DMS79 treated with DMSO at 0.1 percent for 48 hours (cell line): ENCODE measurements around the gene NR1I3.

Experiments used
- DNase-seq: peaks from one replicate; lab custom pipeline; 2025; lab: John Stamatoyannopoulos, UW

Gene NR1I3

DNA sequence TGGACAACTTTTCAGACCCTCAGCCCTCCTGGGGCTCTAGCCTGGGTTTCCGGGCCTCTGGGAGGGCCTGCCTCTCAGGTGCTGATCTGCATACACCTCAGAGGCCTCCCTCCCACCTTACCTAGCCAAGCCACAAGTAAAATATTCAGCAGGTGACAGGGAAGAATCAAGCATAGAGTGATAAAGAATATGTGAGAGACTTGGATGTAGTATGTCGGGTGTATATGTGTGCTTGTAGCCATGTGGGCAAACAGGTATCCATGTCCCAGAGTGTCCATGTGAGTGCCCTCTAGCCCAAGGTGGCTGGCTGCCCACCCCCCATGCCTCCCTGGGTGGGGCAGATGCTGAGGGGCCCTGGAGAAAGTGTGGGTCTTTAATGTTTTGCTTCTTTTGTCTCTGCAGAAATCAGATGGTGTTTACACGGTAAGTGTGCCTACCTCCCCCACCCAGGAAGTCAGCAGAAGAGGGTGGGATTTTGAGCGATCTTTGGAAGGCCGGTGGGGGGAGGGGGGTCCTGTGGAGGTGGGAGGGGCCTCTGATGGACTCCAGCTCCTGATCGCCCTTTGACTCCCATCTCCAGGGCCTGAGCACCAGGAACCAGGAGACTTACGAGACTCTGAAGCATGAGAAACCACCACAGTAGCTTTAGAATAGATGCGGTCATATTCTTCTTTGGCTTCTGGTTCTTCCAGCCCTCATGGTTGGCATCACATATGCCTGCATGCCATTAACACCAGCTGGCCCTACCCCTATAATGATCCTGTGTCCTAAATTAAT, 19.5 kb downstream of the NR1I3 start:
- no peak for DNase-seq

DNA sequence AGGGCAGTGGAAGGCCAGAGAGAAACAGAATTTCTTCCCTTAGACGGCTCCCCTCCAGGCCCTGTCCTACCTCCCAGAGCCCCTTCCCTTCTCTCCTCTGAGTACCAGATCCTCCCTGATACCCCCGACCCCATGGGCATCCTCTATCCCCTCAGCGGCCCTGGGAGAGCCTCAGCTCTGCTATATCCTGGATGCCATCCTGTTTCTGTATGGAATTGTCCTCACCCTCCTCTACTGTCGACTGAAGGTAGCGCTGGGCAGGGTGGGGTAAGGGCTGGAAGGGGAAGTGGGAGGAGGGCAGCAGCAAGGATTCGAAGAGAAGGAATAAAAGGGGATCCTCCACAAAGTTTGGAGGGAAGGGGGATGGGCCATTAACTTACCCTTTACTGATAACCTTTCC, 20.2 kb downstream of the NR1I3 start:
- DNase-seq, result no peak

DNA sequence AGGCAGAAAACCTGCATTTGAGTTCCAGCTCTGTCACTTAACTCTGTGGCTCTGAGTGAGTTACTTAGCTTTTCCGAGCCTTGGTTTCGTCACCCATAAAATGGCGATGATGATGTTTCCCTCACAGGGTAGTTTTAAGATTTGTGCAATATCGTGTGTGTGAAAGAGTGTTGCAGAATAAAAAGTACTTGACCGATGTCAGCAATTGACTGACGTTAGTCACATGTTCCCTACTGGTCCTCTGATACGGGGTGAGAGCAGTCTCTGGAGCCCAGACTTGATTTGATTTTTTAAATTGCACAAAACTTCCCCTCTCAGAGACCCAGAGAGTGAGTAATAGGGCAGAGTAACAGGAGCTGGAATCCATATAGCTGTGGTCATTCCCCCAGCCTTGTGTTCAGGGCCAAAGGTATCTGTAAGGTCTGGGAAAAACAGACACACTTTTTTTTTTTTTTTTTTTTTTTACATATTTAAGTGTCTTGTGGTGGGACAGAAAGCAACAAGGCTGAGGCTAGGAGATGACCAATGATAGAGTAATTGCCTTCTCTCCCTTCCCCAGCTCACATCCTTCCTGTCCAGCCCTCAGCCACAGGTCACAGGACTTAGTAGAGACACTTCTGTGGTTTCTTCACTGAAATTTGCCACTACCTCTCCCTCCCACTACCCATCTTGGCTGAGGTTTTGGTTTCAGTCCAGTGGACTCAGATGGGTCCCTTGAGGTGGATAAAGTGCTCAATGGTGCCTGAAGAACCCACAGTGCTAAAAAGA, 20.9 kb downstream of the NR1I3 start:
- DNase-seq, result peak; percentile 46

DNA sequence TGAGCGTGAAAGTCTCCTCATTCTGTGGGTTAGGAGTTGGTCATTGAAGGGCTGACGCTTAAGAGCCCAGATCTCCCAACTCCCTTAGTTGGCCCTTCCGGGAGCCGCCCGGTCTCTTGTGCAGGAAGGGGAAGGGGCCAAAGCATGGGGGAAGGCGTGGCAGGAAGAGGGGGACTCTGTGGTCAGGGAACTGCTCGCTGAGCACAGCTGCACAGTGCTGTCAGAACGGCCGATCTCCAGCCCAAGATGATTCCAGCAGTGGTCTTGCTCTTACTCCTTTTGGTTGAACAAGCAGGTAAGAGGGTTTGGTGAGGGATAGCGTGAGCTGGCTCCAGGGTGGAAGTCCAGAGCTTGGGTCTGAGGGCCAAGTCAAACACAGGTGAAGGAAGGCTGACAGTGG, 22.9 kb downstream of the NR1I3 start, which contains the start of gene FCER1G:
Gene FCER1G, plus strand, starts transcription at position 220 of the 400 bp plus-strand sequence. Its CDS starts 27 bp downstream, at position 247.
- DNase-seq, result no peak

DNA sequence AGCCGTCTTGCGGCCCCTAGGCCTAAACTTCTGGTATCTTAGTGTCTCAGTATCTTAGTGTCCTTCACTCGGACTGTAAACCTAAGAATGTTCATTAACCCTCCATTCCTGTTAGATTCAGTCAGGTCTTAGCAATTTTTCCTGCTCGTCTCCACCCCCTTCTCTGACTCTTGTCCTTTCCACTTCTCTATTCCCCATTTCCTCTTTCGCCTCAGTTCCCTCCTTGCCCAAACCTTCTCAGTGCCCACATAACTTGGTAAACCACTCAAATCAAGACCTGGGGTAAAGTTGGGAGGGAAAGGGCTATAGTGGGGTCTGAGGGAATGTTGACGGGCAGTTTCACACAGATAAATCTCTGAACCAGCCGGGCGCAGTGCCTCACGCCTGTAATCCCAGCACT, 23.6 kb downstream of the NR1I3 start:
- no peak for DNase-seq

DNA sequence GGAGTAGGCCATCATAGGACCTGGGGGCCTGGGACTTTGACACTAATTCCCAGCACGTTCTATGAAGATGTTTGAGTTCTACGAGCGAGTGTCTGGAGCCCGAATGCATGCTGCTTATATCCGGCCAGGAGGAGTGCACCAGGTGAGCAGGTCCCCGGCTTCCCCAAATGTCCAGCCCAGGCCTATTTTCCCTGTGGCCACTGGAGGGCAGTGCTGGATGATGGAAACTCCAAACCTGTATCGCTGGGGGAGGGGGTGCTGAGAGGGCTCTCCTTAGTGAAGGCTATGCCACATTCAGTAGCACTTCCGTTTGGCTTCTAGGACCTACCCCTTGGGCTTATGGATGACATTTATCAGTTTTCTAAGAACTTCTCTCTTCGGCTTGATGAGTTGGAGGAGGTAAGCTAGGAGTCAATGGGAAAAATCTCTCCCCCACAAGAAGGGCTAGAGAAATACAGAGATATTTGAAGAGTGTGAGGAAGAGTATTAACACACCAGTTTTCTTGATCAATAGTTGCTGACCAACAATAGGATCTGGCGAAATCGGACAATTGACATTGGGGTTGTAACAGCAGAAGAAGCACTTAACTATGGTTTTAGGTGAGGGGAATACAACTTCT, 28.1 kb downstream of the NR1I3 start:
- peak; percentile 56 for DNase-seq

DNA sequence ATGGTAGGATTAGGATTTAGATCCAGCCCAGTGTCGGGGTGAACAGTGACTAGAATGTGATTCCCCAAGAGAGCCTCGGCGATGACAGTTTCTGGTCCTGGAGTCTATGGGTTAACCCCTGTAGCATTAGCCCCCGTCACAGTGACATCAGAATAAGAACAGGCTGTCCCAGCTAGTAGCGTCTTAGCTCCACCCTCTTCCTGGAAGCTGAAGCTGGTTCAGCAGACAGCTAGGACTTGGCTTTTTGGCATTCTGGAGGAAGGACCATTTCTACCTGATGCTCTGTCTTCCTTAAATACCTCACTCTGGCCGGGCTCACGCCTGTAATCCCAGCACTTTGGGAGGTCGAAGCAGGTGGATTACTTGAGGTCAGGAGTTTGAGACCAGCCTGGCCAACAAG, 30.8 kb downstream of the NR1I3 start:
- no peak for DNase-seq

DNA sequence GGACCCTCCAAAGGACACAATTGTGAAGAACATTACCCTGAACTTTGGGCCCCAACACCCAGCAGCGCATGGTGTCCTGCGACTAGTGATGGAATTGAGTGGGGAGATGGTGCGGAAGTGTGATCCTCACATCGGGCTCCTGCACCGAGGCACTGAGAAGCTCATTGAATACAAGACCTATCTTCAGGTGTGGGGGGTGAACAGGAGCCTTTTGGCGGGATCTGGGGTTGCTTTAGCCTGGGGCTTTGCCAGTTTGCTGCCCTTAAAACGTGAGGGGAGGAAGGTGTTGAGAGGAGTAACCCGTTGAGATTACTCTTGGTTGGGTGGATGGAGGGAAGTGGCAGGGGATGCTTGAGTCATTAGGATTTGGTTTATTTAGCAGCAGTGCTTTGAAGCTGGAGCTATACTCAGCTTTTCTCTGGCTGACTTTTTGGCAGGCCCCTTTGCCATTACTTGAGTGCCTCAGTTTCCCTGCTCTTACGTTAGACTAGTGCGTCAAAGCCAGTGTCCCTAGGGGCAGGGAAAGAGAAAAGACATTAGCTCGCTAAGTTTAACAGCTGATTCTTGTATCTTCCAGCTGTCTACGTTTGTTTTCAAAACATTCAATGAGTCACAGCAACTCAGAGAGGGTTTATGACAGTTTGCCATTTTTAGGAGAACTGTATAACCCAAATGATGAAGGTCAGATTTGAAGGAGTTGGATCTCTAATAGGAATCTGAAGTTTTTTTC, 31.4 kb downstream of the NR1I3 start:
- no peak for DNase-seq

DNA sequence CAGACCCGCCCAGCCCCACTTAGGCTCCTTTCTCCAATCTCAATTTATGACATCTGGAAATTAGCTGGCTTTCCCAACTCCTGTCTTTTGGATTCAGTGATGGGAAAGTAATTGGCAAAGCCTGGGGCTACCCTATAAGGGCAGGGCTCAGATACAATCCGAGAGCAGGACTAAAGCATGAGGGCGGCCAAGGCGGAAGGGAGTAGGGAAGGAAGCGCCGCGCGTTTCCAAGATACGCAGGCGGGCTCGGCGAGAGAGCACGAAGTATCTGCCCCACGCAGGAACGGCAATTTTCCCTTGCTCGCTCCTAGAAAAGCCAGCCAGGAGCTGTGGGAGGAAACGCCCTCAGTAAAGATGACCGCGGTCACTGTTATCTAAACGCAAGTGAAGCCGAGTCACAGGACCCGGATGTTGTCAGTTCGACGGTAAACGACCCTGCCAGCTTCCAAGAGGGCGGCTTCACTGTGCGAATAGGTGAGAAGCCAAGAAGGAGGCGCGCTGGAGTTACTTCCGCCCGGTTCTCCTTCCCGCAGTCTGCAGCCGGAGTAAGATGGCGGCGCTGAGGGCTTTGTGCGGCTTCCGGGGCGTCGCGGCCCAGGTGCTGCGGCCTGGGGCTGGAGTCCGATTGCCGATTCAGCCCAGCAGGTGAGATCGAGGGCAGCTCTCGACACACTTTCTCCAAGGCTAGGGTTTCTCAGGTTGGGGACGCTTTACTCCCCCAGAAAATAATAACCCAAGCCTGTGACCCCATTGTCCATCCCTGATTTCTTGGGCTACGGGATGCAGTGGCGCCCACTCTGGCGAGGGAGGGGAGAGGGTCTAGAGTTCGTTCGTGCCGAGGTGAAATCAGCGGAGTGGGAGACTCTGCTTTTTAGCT, 35.9 kb downstream of the NR1I3 start, which contains the start of gene NDUFS2:
Gene NDUFS2, plus strand, starts transcription at position 532 of the 877 bp plus-strand sequence. Its CDS starts 19 bp downstream, at position 551.
- DNase-seq, result peak; percentile 98

DNA sequence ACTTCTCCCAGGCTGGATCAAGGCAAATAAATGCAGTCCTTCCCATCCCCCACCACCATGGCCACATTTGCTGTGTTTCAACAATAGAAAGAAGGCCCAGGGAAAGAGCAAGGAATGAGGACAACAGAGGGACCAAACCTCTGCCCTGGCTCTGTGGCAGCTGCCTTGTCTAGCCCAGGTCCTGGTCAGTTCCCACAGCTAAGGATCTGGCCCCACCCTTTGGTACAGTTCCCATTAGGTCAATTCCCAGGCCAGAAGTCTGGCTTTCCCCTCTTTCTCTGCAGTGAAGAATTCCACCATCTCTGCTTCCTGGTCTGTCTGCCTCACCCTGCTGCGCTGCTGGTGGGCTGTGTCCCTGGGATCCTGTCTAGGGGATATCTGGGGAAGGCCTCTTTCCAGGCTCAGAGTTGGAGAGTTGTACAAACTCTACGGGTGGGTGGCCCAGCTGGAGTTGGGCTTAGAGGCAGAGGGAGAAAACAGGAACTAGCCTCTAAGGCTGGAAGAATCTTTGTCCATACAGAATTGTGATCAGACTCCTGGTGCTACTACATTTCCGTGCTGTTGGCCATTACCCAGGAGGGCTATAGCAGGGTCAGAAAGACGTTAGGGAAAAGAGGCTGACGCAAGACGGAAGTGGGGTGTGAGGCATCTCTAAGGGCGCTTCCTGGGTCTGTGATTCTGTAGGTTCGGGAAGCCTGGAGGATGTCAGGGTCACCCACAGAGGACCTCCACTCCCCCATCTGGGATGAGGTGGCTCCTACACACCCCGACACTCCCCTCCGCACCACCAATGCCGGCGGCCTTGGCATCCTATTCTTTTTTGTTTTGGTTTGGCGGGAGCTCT, 36.8 kb downstream of the NR1I3 start:
- no peak for DNase-seq

DNA sequence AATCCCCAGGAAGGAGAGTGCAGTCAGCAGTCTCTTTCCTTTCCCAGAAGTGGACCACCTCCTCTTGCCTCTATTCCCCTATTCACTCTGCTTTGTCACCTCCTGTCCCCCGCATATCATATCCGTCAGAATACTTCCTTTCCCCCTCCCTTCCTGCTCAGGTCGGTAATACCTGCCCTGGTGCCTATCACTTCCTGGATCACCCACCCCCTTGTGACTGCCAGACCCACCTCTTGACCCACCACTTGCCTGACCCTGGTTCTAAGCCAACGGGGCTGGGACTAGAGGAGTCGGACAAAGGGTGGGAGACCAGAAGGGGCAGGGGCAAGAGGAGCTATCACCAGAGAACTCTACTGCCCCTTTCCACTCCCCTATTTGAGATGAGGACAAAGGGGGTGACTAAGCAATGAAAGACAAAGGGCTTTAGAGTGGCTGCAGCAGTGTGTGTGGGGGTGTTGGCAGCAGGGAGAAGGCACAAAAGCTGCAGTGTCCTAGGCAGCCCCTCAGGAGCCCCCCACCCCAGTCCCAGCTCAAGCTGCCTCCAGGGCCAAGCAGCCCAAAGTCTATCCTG, 37.5 kb downstream of the NR1I3 start:
- DNase-seq, result no peak

DNA sequence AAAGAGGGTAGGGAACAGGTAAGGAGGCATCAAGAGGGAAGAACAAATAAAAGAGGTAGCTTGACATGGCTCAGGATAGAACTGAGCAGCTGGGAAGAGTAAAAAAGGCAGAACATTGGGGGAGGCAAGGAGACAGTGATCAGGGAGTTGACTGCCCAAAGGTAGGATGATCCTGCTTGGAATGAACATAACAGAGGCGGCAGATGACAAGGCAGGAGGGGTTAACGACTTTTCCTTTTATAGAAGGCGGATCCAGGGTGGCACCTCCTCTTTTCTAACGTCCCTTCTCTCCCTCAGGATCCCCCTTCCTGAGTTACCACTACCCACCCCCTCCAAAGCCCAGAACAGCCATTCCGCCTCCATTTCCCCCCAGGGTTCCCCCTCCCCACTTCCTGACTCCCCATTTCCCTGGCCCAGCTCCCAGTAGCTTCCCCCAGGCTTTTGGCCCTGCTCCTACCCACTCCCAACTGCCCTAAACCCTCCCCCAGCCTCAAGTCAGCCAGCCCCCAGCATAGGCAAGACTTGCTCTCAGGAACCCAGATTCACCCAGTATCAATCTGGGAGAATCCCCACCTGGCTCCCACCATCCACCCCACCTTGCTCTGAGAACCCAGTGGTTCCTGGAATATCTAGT, 38.4 kb downstream of the NR1I3 start:
- no peak for DNase-seq

DNA sequence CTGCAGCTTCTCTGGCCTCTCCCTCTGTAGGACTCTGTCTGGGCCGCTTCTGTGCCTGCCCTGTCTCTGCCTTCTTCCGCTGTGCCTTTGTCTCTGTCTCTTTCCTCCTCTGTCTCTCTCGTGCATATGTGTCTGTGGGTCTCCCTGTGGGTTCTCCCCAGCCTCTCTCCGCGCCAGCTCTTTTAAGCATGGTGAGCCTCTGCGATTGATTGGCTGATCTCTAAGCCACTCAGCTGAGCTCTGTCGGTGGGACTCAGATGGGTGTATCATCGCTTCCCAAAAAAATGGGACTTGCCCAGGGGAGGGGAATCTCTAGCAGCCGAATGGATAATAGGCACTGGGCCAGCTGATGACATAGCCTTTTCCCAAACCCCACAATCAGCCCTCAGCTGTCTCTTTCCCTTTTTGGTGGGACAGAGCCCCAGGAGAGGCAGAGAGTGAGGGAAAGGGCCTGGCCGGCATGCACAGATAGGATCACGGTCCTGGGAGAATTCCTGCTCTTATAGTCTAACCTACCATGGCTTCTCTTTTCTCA, 39.0 kb downstream of the NR1I3 start, which contains the start of gene ADAMTS4:
Gene ADAMTS4, minus strand, starts transcription at position 158 of the 535 bp plus-strand sequence. CDS start 427 bp downstream, outside the sequence.
- no peak for DNase-seq

DNA sequence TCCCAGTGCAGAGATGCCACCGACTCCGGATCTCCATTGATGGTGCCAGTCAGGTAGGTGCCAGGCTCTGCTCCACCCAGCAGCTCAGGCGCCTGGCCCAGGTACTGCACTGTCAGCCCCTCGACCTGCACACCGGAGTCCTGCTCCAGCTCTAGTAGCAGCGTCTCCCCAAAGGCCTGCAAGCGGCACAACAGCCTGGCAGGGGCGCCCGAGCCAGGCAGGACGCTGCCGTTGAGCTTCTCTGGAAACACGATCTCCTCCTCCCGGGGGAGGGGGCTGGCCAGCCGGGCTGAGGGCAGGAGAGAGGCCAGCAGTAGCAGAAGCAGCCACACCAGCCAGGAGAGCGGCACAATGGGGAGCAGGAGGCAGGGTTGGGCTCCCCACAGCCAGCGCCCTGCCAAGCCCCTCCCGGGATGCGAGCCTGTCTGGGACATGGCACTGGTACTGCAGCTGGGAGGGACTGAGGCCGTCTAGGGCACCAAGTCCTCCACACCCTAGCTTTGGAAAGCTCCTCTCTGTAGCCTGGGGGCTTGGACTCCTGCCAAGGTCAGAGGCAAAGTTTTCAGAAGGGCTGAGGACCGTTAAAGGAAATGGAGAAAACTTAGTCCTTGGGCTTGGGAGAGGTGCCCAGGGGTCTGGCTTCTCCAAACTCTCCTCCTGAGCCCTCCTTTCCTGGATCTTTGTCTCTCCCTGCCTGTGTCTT, 39.7 kb downstream of the NR1I3 start:
- peak; percentile 70 for DNase-seq

DNA sequence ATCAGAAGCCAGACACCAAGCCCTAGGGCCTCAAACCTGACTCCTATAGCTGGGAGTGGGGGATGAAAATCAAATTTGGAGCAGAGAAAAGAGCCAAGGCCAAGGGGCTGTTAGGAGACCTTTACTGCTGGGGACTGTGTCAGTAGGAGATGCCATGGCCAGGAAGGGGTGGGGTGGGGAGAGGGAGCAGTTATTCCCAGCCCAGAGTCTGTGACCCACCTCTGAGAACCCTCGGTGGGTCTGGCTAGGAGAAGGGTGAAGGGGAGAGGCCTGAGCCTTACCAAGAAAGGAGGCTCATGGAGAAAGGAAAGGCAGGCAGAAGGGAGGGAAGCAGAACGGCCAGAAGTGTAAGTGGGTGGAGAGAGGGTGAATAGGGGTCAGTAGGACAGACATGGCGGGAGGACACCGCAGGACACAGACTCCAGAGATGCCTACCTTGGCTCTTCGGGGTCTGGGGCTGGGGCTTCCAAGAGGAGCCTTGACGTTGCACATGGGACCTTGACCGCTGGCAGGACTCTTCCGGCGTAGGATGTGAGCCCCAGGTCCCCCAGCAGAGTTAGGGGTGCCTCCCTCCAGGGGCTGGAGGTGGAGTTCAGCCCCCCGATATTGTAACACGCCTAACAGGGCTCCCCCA, 40.3 kb downstream of the NR1I3 start:
- DNase-seq, result no peak

DNA sequence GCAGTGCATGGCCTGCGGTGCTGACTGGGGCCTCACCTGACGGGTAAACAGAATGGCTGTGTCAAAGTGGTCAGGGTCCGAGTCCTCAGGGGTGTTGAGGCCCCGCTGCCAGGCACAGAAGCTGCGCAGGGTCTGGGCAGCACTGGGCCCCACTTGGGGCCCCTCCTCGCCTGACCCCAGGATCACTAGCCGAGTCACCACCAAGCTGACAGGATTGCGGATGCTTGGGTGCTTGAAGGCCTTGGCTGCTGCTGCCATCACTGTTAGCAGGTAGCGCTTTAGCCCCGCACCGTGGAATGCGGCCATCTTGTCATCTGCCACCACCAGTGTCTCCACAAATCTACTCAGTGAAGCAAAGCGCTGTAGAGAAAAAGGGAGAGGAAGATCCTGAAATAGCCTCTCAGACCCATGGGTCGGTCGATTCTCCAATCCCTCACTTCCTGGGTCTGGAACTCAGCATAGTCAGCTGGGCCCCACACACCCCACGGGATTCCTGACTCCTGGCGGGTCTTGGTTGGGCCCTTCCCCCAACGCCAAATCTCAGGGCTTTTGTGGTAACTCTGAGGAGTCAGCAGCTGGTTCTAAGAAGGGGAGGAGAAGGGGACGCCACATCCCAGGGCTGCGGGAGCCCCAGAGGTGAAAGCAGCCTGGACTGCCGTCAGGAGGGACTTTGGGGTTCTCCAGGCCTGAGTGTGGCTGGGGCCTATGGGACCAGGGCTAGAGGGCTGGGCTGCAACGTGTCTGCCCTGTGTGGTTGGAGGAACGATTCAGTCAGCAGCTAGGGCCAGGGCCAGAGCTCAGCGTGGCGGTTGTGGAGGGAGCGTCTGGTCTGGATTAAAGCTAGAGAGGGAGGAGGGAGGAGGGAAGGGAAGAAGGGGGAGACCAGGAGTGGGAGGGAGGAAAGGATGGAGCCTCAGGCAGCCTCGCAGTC, 41.2 kb downstream of the NR1I3 start:
- DNase-seq, result no peak

DNA sequence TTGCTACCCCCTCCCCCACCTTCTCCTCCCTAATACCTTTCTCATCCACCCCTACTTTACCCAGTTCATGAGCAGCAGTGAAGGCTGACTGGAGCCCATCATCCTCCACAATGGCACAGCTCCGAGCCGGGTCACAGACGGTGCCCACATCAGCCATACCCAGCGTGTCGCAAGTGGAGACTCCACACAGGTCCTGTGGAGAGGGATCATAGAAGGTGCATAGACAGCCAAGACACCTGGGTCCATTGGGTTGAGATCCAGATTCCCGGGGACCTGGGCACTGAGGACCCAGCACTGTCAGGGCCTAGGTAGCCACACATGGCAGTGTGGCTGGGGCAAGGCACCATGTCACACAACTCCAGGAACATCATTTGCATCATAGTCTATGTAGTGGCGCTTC, 41.9 kb downstream of the NR1I3 start:
- no peak for DNase-seq
